ENCODE measurements around the gene PHRF1.

The PHRF1 gene

DNA sequence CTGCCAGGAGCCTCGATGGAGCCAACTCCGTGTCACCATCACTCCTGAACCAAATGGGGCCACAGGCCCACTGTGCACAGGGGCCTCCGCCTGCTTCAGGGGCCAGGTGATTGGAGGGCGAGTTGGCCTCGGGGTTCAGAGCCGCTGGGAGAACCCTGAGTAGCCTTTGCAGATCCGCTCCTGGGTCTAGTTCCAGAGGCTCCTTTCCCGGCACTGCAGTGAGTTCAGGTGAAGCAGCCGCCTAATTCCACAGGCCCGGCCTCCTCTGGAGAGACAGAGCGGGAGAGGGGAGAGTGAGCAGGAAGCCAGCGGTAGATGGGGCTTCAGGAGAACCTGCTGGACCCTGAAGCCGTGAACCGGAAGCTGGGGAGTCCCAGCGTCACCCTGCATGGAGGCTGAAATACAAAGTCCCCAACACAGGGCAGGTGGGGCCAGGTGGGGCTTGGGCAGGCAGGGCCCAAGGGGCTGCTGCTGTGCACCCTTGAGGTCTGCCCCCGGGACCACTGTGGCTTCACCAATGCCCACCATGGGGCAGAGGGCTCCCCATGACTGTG is 83.3 kb downstream of the PHRF1 start:
- DNase-seq, result no peak

DNA sequence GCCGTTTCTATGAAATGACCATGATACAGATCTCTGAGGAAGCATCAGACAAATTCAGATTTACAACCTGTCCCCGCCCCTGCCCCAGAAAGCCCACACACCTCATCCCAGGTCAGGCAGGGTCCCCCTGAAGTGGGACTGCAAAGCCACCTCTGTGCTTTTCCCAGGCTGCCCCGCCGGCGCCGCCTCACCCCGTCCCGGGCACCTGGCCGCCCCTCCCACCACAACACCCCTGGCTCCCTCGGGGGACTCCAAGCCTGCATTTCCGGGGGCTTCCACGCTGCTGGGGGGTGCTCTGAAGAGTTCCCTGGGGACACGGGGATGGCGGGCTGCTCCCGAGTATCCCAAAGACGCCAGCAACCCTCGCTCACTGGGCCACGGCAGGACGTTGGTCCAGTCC is 84.0 kb downstream of the PHRF1 start:
- DNase-seq, result no peak

DNA sequence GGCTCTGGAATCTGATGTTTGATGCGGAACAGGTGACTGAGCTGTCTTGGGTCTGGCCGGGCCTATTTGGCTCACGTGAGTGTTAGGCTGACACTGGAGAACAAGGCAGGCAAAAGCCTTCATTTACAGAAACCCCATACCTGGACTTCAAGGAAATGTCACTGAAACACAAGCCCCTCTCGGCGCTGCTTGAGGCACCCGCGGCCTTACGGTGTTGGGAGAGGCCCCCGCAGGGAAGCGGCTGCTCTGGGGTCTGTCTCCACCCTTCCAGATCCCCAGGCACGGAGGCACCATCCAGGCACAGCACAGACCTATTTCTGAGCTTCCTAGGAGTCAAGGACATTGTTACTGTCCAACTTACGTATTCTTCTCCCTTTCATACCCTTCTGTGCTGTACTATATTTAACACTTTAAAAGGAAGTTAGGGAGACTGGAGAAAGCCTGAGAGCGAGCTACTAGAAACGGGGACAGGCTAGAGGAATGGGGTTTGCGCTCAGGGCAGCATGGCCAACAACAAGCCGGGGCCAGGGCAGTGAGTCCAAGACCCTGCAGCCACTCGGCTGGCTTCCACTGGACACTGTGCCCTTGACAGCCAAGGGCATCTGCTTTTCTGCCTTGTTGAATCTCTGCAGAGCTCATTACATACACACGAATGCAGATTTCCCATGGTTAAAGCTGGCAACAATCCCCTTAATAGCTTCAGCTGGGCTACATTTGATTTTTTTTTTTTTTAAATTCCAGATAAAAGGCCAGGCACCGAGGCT is 84.6 kb downstream of the PHRF1 start:
- no peak for DNase-seq

All from GDM1 (cell line).